ENCODE results near the gene ZNF219. TPM values are rescaled to one million over a fixed set of nuclear protein-coding genes. Genes with fewer than 3 reads are reported as not detected.
A peak's percentile ranks its signal among the peaks of the same experiment; 100 is the strongest.

ZNF219 gene
- total and polyA plus RNA-seq, 2 of the 13 experiments (the other 11 are each of a cell fraction or from before 2014, with no cell fraction given) = 34.5 to 36.6 TPM

- CTCF ChIA-PET (ENCODE audit: low intra/inter-chr PET ratio, low total read pairs) = interaction anchor here (1.7 to 12.2 kb wide), 5 partner anchors 15 to 77 kb away, joined by 5 to 320 read pairs (median 38); partner anchors contain the start of gene ARHGEF40
- Histone ChIP-seq H4K20me1 (ENCODE audit: insufficient read depth, low read length) (peaks cover 8% of the 10 kb centered on the region; the same call in 1 of the 2 replicates), H3K27me3 (ENCODE audit: control insufficient read depth in 1 of 2, insufficient read depth in 2 of 2, low read length in 2 of 2) (no peaks in the 10 kb centered on the region), H3K4me2 (ENCODE audit: low read depth, low read length) (no peak overlapping the region), H3K4me1 (ENCODE audit: insufficient read depth, low read length) (peaks cover 25% of the 10 kb centered on the region), H2AFZ (ENCODE audit: low read length) (no peak overlapping the region), H3K4me3 (replicated peaks in 1 of 3; ENCODE audit: insufficient read depth in 1 of 3, low read depth in 2 of 3, low read length in 3 of 3) (no peak overlapping the region), H3K36me3 (replicated peaks in 1 of 2; ENCODE audit: control insufficient read depth in 1 of 2, insufficient read depth in 2 of 2, low read length in 2 of 2) (peaks cover 35 to 52% of the 10 kb centered on the region in 2 experiments), H3K79me2 (ENCODE audit: insufficient read depth, low read length) (peaks cover 12% of the 10 kb centered on the region), H3K27ac (ENCODE audit: extremely low read length, insufficient read depth, low read length) (no peak overlapping the region), H3K9me3 (ENCODE audit: low read length) (no peaks in the 10 kb centered on the region), H3K9ac (ENCODE audit: insufficient read depth, low read depth, low read length) (no peak overlapping the region)
- intact Hi-C loops (cut with micrococcal nuclease; ENCODE audit: unreplicated experiment) = no loop called here
- DNase-seq (ENCODE audit: low spot score) = no peak
- in situ Hi-C loops (cut with HindIII; ENCODE audit: extremely low pct_ligation_motif_present, low pct_unique_long_range_greater_than_20kb) = no loop called here
- ATAC-seq = no peak; the same call in 2 of the 3 replicates
- POLR2A ChIA-PET = interaction anchor here (1.1 to 7.8 kb wide), 9 partner anchors 13 to 76 kb away, joined by 3 to 84 read pairs (median 18); partner anchors contain the start of gene ARHGEF40
- 98% methylated on average over 45 of the region's 45 CpGs for WGBS (ENCODE audit: low lambda C conversion rate)
- FAIRE-seq = no peak
- BruUV-seq (replicated peaks) = no TSS peak
- TF ChIP-seq RBFOX2 (IDR thresholded peaks at IDR 0.05; ENCODE audit: low read depth, low read length) (peak; percentile 66), ZNF317 (CRISPR knock-in tag; IDR thresholded peaks at IDR 0.05) (0 out of 2 replicates have a peak, but pooled peaks have one; percentile 25), ELF3 (CRISPR knock-in tag; IDR thresholded peaks at IDR 0.05) (no peak), CBFB (CRISPR knock-in tag; IDR thresholded peaks at IDR 0.05) (no peak), ZNF878 (CRISPR knock-in tag; IDR thresholded peaks at IDR 0.05) (no peak), ZNF260 (CRISPR knock-in tag; IDR thresholded peaks at IDR 0.05; ENCODE audit: borderline replicate concordance, low read depth) (no peak), SOX6 (IDR thresholded peaks at IDR 0.05) (no peak), SOX6 (CRISPR knock-in tag; IDR thresholded peaks at IDR 0.05) (0 out of 2 replicates have a peak, but pooled peaks have one; percentile 12), MEIS2 (CRISPR knock-in tag; IDR thresholded peaks at IDR 0.05) (0 out of 2 replicates have a peak, but pooled peaks have one; percentile 12), HINFP (CRISPR knock-in tag; IDR thresholded peaks at IDR 0.05; ENCODE audit: low read depth) (no peak), AGO1 (IDR thresholded peaks at IDR 0.05; ENCODE audit: low read depth, low read length, poor library complexity, severe bottlenecking) (peak; percentile 73), NBN (conservative IDR thresholded peaks at IDR 0.05) (no peak), ZNF30 (CRISPR knock-in tag; IDR thresholded peaks at IDR 0.05) (no peak), HOXA3 (CRISPR knock-in tag; IDR thresholded peaks at IDR 0.05) (peak; percentile 20; the same call in 1 of the 2 replicates)
- TF ChIP-seq, protein P1, sequence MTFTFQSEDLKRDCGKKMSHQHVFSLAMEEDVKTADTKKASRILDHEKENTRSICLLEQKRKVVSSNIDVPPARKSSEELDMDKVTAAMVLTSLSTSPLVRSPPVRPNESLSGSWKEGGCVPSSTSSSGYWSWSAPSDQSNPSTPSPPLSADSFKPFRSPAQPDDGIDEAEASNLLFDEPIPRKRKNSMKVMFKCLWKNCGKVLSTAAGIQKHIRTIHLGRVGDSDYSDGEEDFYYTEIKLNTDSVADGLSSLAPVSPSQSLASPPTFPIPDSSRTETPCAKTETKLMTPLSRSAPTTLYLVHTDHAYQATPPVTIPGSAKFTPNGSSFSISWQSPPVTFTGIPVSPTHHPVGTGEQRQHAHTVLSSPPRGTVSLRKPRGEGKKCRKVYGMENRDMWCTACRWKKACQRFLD (CRISPR knock-in tag; IDR thresholded peaks at IDR 0.05; ENCODE audit: borderline replicate concordance) = no peak
- TF ChIP-seq, protein P2, sequence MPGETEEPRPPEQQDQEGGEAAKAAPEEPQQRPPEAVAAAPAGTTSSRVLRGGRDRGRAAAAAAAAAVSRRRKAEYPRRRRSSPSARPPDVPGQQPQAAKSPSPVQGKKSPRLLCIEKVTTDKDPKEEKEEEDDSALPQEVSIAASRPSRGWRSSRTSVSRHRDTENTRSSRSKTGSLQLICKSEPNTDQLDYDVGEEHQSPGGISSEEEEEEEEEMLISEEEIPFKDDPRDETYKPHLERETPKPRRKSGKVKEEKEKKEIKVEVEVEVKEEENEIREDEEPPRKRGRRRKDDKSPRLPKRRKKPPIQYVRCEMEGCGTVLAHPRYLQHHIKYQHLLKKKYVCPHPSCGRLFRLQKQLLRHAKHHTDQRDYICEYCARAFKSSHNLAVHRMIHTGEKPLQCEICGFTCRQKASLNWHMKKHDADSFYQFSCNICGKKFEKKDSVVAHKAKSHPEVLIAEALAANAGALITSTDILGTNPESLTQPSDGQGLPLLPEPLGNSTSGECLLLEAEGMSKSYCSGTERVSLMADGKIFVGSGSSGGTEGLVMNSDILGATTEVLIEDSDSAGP (CRISPR knock-in tag; IDR thresholded peaks at IDR 0.05; ENCODE audit: borderline replicate concordance) = peak; percentile 25; the same call in 1 of the 2 replicates
- TF ChIP-seq, protein P3, sequence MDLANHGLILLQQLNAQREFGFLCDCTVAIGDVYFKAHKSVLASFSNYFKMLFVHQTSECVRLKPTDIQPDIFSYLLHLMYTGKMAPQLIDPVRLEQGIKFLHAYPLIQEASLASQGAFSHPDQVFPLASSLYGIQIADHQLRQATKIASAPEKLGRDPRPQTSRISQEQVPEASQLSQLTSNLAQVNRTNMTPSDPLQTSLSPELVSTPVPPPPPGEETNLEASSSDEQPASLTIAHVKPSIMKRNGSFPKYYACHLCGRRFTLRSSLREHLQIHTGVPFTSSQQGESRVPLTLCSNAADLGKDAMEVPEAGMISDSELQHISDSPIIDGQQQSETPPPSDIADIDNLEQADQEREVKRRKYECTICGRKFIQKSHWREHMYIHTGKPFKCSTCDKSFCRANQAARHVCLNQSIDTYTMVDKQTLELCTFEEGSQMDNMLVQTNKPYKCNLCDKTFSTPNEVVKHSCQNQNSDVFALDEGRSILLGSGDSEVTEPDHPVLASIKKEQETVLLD (CRISPR knock-in tag; IDR thresholded peaks at IDR 0.05; ENCODE audit: low read depth) = no peak
These were observed 7.4 kb downstream of the ZNF219 start for GRCh38 chr14:21090940-21091663.

Data from HepG2 (cell line).